Measurements from ENCODE around the gene DENND5B.
"Not testable (repeated sequence)": the region's sequence is repeated elsewhere in the genome, so short reads cannot be mapped to it uniquely, and the experiment has no call there.

- not testable (repeated sequence) for TF ChIP-seq HNF4A (conservative IDR thresholded peaks at IDR 0.05); CTCF (IDR thresholded peaks at IDR 0.05; ENCODE audit: low read depth, low read length, missing input control); NR2F2 (IDR thresholded peaks at IDR 0.05); TAF1 (conservative IDR thresholded peaks at IDR 0.05); EGR1 (IDR thresholded peaks at IDR 0.05; ENCODE audit: low read depth in 2 of 2); GABPA (IDR thresholded peaks at IDR 0.05 in 1 of 2, conservative IDR thresholded peaks at IDR 0.05 in 1 of 2)
Observed at GRCh38 chr12:31574367-31574766, 16.6 kb downstream of the DENND5B start.

Measured in liver (tissue), 3 donors.